AG09319 (cell line): ENCODE data around the gene ZNF354C.
"Not testable (repeated sequence)": the region's sequence is repeated elsewhere in the genome, so short reads cannot be mapped to it uniquely, and the experiment has no call there.

Source experiments
- DNase-seq: peaks from one replicate; pipeline ENCODE4 v3.0.0-alpha.2; 2010; ENCODE audit warnings: low read depth; ENCODE audit errors: extremely low read depth
- CTCF ChIP-seq: IDR thresholded peaks from 2 replicates; pipeline ENCODE4 v1.5.1; 2011; ENCODE audit warnings: low read depth, mild to moderate bottlenecking, inconsistent platforms, low read length, moderate library complexity

The ZNF354C gene

GRCh38 chr5:179089502-179089901, 29.3 kb downstream of the ZNF354C start:
- no peak for TF ChIP-seq CTCF
- no peak for DNase-seq

GRCh38 chr5:179101282-179101681, 41.1 kb downstream of the ZNF354C start:
- not testable (repeated sequence) for DNase-seq

DNA sequence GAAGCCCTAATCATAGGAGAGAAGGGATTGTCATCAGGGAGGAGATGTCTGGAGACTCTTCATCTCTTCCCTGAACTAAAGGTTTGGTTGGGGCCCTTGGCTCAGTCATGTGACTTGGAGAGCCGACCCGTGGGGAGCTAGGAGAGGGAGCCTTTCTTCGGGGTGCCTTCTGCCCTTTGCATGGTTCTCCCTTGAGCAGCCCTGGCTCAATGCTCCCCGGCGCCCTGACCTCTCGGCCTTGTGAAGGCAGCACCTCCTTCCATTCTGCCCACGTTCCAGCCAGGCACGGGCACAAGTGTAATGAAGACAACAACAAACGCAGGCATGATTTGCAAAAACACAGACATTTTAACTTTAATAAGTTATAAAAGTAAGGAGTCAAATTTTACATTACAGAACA, 50.4 kb downstream of the ZNF354C start:
- no peak for TF ChIP-seq CTCF
- no peak for DNase-seq

DNA sequence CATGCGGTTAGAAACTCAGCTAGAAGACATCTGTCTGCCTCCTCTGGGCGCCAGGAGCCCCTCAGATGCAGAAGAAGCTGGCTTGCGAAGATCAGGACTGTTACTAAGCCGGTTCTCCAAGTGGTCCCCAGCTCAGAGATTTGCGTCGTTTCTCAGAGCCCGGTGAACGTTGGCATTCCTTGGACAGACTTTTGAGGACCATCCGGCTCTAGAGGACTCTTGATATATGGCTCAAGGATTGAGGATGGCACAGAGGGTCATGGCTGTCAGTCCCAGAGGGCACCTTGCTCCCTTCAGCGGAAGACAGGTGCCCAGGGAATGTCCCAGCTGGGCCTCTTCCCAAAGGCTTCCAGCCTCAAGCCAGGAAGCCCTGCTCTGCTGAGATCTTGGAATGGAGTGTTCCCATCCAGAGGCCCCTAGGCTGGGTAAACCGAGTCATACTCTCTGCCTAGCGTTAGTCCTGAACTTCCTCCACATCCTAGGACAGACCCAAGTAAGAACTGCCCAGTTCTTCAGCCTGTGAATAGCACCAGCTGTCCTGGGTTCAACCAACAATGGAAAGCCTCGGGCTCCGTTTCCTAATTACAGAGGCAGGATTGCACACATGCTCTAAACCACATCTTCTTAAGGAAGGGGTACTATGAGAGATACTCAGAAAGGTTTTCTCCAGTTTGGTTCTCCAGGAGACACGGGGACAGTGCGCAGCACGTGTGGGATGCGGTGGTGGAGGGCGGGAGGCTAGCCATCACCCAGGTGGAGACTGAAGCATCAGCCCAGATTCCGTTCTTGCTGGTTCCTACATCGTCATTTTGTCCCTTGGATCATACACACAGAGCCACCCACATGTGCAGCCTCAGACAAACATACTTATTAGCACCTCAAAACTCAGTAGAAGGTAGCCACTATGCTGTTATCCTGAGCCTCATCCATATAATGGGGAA, 51.4 kb downstream of the ZNF354C start:
- no peak for DNase-seq
- no peak for TF ChIP-seq CTCF

- no peak for DNase-seq
- TF ChIP-seq CTCF, result no peak
Observed at GRCh38 chr5:179112469-179113142, 52.4 kb downstream of the ZNF354C start.

DNA sequence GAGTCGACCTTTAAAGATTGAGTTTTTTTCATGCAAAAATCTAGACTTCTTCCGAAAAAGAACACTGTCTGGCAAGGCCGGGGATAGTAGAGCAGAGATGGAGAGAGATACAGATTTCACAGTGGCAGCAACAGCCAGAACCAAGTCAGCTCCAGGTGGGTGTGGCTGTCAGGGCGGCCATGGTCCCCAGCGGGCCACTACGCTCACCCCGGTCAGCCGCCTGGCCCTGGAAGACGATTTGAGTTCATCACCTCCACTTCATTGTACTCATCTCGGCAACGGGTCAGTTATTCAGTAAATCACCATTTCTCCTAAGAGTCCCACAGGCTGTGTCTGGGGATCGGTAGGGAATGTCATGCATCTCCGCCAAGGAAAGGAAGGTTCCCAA, 53.0 kb downstream of the ZNF354C start:
- TF ChIP-seq CTCF, result no peak
- DNase-seq, result no peak

- DNase-seq, result no peak
Observed at GRCh38 chr5:179113945-179114641, 53.9 kb downstream of the ZNF354C start.

More at GRCh38 chr5:179113945-179114641, 53.9 kb downstream of the ZNF354C start:
- no peak for TF ChIP-seq CTCF
